GM12873 (cell line): ENCODE data around the gene STAG1.

Experiments
- CTCF ChIP-seq: IDR thresholded peaks from 2 replicates; pipeline ENCODE4 v1.5.1; 2012; ENCODE audit warnings: low read depth, mild to moderate bottlenecking, moderate library complexity, low read length, control low read depth; ENCODE audit not compliant: insufficient read depth; ENCODE audit errors: missing control alignments

STAG1 gene

GRCh38 chr3:136670166-136670565, 82.0 kb downstream of the STAG1 start:
- TF ChIP-seq CTCF: no peak

- TF ChIP-seq CTCF: no peak
Measured at GRCh38 chr3:136667081-136667480, 85.1 kb downstream of the STAG1 start.

GRCh38 chr3:136664771-136665170, 87.4 kb downstream of the STAG1 start:
- TF ChIP-seq CTCF: no peak

GRCh38 chr3:136661282-136661681, 90.9 kb downstream of the STAG1 start:
- TF ChIP-seq CTCF: no peak

GRCh38 chr3:136658946-136659682, 93.1 kb downstream of the STAG1 start:
- TF ChIP-seq CTCF: no peak

GRCh38 chr3:136657526-136657925, 94.7 kb downstream of the STAG1 start:
- no peak for TF ChIP-seq CTCF

GRCh38 chr3:136653628-136654027, 98.5 kb downstream of the STAG1 start:
- no peak for TF ChIP-seq CTCF

GRCh38 chr3:136651581-136651980, 100.6 kb downstream of the STAG1 start:
- no peak for TF ChIP-seq CTCF
